GM18909 (cell line): ENCODE results near the gene PWWP2B.

ENCODE experiments used
- ATAC-seq: cut with Tn5 transposase; IDR thresholded peaks from one replicate; pipeline ENCODE4 v1.9.1; 2021; ENCODE audit warnings: mild to moderate bottlenecking; ENCODE audit not compliant: unreplicated experiment, poor library complexity

The PWWP2B gene

GRCh38 chr10:132452651-132453469 lies 55.9 kb downstream of the PWWP2B start:
- ATAC-seq = peak; percentile 67

DNA sequence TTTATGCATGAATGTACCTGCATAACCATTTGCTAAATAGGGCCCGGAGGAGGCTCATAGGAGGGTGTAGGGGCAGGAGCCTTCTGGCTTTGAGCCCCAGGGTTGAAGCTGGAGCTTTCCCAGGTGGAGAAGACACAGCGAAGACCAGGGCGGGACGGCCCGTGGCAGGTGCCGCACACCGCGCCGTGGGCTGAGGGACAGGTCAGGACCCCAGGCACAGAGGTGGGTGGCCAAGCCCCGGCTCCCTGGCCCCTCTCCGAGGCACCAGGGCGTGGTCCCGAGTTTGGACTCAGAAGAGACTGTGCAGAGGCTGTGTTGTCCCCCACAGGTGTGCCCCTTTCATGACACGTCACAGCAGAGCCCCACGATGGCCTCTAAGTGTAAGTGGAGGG lies 56.5 kb downstream of the PWWP2B start:
- ATAC-seq = peak; percentile 19

DNA sequence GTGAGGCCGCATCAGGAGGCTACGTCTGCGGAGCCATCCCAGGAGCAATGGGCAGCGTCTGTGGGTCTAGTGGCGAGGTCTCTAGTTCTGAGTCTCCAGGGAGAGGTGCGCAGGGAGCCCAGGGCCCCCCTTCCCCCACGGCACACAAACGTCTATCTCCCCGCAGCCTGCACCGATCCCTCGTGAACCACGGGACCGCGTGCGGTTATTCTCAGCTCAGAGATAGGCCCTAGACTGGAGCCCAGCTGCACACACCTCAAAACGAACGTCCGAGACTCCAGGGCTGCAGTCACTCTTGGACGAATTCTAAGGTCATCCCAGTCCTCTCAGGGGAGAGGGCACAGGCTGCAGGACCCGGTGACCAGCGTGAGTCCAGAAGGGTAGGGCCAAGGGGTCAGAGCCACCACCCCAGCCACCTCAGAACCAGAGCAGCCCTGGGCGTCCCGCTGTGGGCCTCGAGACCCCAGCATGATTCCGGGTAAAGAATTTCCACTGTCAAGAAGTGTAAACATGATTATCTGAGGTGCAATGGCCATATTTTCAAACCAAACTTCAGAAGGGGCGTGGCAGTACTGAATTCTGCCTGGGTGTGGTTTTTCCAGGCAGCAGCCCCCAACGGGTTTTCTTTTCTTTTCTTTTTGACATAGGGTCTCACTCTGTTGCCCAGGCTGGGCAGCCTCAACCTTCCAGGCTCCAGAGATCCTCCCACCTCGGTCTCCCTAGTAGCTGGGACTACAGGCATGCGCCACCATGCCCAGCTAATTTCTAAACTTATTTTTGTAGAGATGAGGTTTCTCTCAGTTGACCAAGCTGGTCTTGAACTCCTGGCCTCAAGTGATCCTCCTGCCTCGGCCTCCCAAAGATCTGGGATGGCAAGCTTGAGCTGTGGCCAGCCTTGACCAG lies 57.5 kb downstream of the PWWP2B start:
- ATAC-seq = no peak

- no peak for ATAC-seq
These were observed 58.5 kb downstream of the PWWP2B start for GRCh38 chr10:132455441-132455971.

DNA sequence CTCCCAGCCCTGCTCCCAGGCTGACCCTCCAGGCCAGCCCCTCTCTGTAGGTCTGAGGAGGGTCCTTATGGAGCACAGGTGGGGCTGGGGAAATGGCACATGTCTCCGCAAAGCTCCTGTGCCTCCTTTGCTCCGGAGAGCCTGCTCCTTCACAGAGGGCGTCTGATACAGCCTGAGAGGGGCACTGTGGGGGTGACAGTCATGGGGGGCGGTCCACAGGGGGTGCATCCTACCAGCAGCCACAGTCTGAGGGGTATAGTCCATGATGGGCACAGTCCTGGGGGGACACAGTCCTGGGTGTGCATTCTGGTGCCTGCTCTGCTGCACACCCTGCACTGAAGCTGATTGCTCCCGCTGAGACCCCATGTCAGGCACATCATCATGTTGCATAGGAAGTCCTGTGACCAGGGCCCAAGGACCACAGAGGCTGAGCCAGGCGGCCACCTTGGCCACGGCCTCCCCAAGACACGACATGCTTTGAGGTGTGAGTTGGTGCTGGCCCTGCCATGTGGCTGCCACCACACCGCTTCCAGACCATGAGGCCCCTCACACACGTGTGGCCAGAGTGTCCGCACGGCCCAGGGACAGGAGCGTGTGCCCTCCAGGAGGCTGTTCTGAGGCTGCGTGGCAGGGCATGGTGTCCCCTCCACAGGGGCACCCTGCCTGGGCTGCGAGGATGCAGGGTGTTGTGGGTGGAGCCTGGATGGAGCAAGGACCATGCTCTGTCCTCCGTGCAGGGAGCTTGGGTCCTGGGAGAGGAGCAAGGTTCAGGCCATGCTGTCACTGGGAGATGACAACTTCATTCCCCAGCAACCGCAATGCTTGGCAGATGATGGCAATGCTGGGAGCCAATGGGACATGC lies 59.2 kb downstream of the PWWP2B start:
- ATAC-seq = no peak

- no peak for ATAC-seq
These were observed 59.9 kb downstream of the PWWP2B start for GRCh38 chr10:132456881-132457280.

DNA sequence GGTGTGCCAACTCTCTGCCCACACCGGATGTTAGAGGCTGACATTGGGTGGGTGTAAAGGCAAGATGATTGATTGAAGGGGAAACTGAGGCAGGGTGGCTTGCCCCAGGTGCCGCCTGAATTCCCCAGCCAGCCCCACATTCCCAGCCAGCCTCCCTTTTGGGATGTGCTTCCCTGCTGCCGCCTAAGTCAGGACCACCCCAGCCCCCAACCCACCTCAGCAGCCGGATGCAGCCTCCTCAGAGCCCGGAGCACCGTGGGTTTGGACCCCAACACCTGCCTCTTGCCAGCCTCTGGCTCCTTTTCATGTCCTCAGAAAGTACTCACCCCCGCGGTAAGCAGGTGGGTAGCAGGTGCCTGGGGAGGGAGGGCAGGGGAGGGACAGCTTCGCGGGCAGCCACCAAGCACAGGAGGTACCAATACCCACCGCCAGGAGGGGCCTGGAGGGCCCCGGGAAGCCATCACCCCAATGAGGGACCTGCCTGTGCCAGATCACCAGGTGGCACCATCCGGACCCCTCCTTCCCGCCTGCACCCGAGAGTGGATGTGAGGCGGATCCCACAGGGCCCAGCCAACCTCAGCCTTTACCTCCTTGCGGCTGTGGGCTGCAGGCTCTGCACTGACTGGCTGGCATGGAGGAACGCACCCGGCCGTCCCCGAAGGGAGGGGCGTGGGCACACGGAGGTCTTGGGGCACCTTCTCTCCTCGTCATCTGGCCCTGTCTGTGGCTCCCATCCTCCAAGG lies 60.5 kb downstream of the PWWP2B start:
- ATAC-seq = no peak

- ATAC-seq = no peak
These were observed 61.1 kb downstream of the PWWP2B start for GRCh38 chr10:132458071-132458585.

- peak; percentile 54 for ATAC-seq
These were observed 61.7 kb downstream of the PWWP2B start for GRCh38 chr10:132458586-132459300.

DNA sequence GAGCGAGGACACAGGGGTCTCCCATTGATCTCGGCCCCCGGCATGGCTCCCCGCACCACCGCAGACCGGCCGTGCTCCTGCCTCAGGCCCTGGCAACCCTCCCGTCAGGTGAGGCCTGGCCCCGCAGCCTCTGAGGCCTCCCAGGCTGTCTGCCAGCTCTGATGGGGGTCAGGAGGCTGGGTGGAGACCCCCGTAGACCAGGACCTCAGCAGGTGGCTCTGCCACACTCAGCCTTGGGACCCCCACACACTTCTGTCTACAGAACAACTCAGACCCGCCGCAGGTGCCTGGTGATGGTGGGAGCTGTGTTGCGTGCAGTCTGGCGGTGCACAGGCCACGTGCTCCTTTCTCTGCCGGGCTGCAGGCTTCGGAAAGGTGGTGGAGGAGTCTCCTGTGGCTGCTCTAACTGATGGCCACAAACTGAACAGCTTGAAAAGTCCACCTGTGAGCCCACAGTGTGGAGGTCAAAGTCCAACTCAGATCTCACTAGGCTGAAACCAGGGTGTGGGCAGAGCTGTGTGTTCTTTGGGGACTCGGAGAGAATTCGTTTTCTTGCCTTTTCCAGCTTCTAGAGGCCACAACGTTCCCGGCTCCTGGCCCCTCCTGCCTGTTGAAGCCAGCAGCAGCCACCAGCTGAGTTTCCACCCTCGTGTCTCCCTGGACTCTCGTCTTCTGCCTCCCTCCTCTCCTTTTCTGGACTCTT lies 62.5 kb downstream of the PWWP2B start:
- ATAC-seq = no peak

DNA sequence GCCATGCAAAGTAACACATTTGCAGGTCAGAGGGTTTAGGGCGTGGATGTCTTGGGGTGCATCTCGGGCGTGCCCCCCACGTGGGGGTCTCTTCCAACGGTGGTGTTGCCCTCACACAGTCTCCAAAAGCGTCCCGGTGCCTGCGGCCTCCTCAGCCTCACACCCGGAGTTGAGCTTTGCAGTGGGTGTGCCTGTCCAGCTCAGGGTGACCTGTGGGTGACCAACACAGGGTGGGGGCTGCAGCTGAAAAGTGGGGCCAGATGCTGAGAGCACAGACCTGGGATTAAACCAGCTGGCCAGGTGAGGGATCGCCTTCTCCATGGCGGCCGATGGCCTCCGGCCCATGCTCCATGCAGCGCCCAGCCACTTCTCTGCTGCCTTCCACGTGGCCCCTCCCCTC lies 63.1 kb downstream of the PWWP2B start:
- ATAC-seq = no peak

- no peak for ATAC-seq
These were observed 63.7 kb downstream of the PWWP2B start for GRCh38 chr10:132460691-132461090.

GRCh38 chr10:132461103-132461682 lies 64.2 kb downstream of the PWWP2B start:
- no peak for ATAC-seq

DNA sequence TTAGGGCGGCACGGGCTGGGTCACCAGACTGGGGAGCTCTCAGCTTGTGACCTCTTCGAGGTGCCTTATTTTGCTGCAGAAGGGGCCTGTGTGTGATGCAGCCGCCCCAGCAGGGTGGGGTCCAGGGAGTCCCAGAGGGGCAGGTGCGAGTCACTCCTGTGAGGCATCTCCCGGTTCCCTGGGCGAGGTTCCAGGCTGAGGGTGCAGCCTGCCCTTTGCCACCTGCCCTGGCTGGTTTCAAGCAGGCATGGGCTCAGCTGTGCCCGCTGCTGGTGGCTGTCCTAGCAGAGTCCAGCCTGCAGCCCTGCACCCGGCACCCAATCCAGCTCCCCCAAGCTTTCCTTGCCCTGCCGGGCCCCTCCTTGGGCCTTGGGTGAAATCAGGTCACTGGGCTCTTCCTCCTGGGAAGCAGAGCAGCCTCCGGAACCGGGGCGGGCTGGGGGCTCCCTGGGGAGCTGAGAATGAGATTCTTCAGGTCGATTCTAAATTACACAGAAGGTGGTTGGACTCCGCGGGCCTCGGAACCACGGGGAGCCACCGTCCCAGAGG lies 64.8 kb downstream of the PWWP2B start:
- no peak for ATAC-seq

- no peak for ATAC-seq
These were observed 65.7 kb downstream of the PWWP2B start for GRCh38 chr10:132462463-132463332.
